ENCODE measurements around the gene ITGA2. TPM values are rescaled to one million over a fixed set of nuclear protein-coding genes. Genes with fewer than 3 reads are reported as not detected.

ITGA2 gene
- total and polyA plus RNA-seq, 2 of the 8 experiments (the other 6 are each of a cell fraction or from before 2014, with no cell fraction given), result 1.4 to 7.7 TPM

GRCh38 chr5:53022930-53023511 is 33.9 kb downstream of the ITGA2 start:
- DNase-seq (ENCODE audit: low read depth in 1 of 2, low spot score in 2 of 2) (no peak), FAIRE-seq (no peak)
- Histone ChIP-seq H2BK12ac (ENCODE audit: low read depth, low read length) (no peak overlapping the region), H2AK5ac (ENCODE audit: low read depth, low read length) (no peak overlapping the region), H3K4me2 (ENCODE audit: insufficient read depth in 1 of 2, low read depth in 2 of 2, low read length in 2 of 2) (no peak overlapping the region), H3K79me2 (ENCODE audit: control insufficient read depth in 1 of 2, insufficient read depth in 2 of 2, low read length in 2 of 2) (no peaks in the 10 kb centered on the region), H3K18ac (ENCODE audit: extremely low read depth, low read length) (no peak overlapping the region), H2AFZ (ENCODE audit: low read length) (no peak overlapping the region), H2BK15ac (ENCODE audit: low read length) (no peak overlapping the region), H3K23me2 (ENCODE audit: low read depth, low read length) (no peaks in the 10 kb centered on the region), H3K4me3 (ENCODE audit: extremely low read depth in 1 of 4, insufficient read depth in 2 of 4, low read depth in 3 of 4, low read length in 4 of 4) (no peak overlapping the region), H2BK5ac (ENCODE audit: low read depth, low read length) (no peak overlapping the region), H4K5ac (ENCODE audit: insufficient read length, low read depth, low read length) (no peak overlapping the region), H3K56ac (replicated peaks; ENCODE audit: insufficient read length, low read depth, low read length) (no peak overlapping the region), H3K27ac (ENCODE audit: low read depth, low read length) (no peak overlapping the region), H3K14ac (ENCODE audit: insufficient read length) (no peak overlapping the region), H3K36me3 (ENCODE audit: control insufficient read depth in 2 of 4, insufficient read depth in 4 of 4, low read length in 3 of 4) (no peaks in the 10 kb centered on the region), H2BK20ac (ENCODE audit: low read length) (no peak overlapping the region), H3K27me3 (replicated peaks in 1 of 4; ENCODE audit: control insufficient read depth in 3 of 4, extremely low read depth in 1 of 4, insufficient read depth in 3 of 4, low read length in 3 of 4) (no peaks in the 10 kb centered on the region), H3K9me3 (ENCODE audit: insufficient read depth in 2 of 2, low read depth in 1 of 2, low read length in 1 of 2) (no peaks in the 10 kb centered on the region), H4K20me1 (replicated peaks in 1 of 2; ENCODE audit: control insufficient read depth in 1 of 2, insufficient read depth in 2 of 2, low read length in 2 of 2) (no peaks in the 10 kb centered on the region), H3K9ac (replicated peaks in 1 of 4; ENCODE audit: extremely low read depth in 1 of 4, low read depth in 3 of 4, low read length in 3 of 4) (no peak overlapping the region), H2BK120ac (replicated peaks; ENCODE audit: low read depth, low read length) (no peak overlapping the region), H4K91ac (replicated peaks; ENCODE audit: insufficient read length, low read length) (no peak overlapping the region), H3K23ac (ENCODE audit: insufficient read length) (no peak overlapping the region), H3K79me1 (ENCODE audit: low read depth, low read length) (no peaks in the 10 kb centered on the region), H3K4me1 (replicated peaks in 1 of 4; ENCODE audit: control insufficient read depth in 3 of 4, insufficient read depth in 4 of 4, low read length in 3 of 4) (no peaks in the 10 kb centered on the region), H3K4ac (replicated peaks; ENCODE audit: insufficient read length, low read depth, low read length) (no peak overlapping the region), H4K8ac (ENCODE audit: extremely low read depth, insufficient read depth, low read length) (no peak overlapping the region)
- 89% methylated on average over 6 of the region's 6 CpGs; no CpG with 5 or more reads in 1 of the 2 experiments for WGBS, 2 experiments (ENCODE audit: extremely low coverage in 1 of 2, insufficient coverage in 1 of 2, insufficient read length in 1 of 2, insufficient replicate concordance in 2 of 2, low coverage in 1 of 2, low lambda C conversion rate in 2 of 2, missing lambda C conversion rate in 1 of 2)
- POLR2A ChIA-PET (ENCODE audit: partially characterized antibody), result no interaction called here
- CTCF ChIA-PET (ENCODE audit: partially characterized antibody), result interaction anchor here (0.7 to 4.0 kb wide), 4 partner anchors 12 to 74 kb away, joined by 3 to 24 read pairs (median 5); no protein-coding TSS in a partner anchor
- TF ChIP-seq ASH2L (IDR thresholded peaks at IDR 0.05; ENCODE audit: low read length) (no peak), TAF1 (IDR thresholded peaks at IDR 0.05; ENCODE audit: low read depth, low read length) (no peak), TBP (IDR thresholded peaks at IDR 0.05; ENCODE audit: low read depth, low read length) (no peak), RNF2 (IDR thresholded peaks at IDR 0.05; ENCODE audit: borderline replicate concordance, low read depth, low read length, missing control alignments, poor library complexity, severe bottlenecking) (no peak), KDM4A (IDR thresholded peaks at IDR 0.05; ENCODE audit: low read depth, low read length, severe bottlenecking) (no peak), NANOG (IDR thresholded peaks at IDR 0.05; ENCODE audit: insufficient read depth, low read depth, low read length, poor library complexity, severe bottlenecking) (no peak)

Measured in H1 (cell line).